K562 (cell line): ENCODE measurements around the gene NEK3. TPM values are rescaled to one million over a fixed set of nuclear protein-coding genes. Genes with fewer than 3 reads are reported as not detected.

Experiments
- CCNT2 ChIP-seq: IDR thresholded peaks from 2 replicates; pipeline ENCODE4 v1.6.1; 2011; ENCODE audit warnings: borderline replicate concordance, low read depth, mild to moderate bottlenecking, moderate library complexity, mixed read lengths, low read length; ENCODE audit not compliant: insufficient read length; ENCODE audit errors: extremely low read depth
- EGR1 ChIP-seq: fragments of 450-650 bp; conservative IDR thresholded peaks from 2 replicates; pipeline ENCODE4 v1.6.1; 2017; ENCODE audit warnings: mild to moderate bottlenecking
- ESRRB ChIP-seq: fragments of 250-450 bp; sonication (Bioruptor Pico); IDR thresholded peaks from 2 replicates; pipeline ENCODE4 v1.5.0; 2020; ENCODE audit warnings: mild to moderate bottlenecking, moderate library complexity, borderline replicate concordance
- ETS1 ChIP-seq: conservative IDR thresholded peaks from 2 replicates; pipeline ENCODE4 v1.6.1; 2011; ENCODE audit warnings: low read depth, mild to moderate bottlenecking, low read length; ENCODE audit not compliant: control insufficient read depth
- ETV5 ChIP-seq: sonication (generic); formaldehyde crosslinking; IDR thresholded peaks from 2 replicates; pipeline ENCODE4 v1.4.0; 2020; ENCODE audit warnings: low read depth, mild to moderate bottlenecking, missing genetic modification reagents
- FIP1L1 ChIP-seq: fragments of 200-400 bp; formaldehyde crosslinking; IDR thresholded peaks from 2 replicates; pipeline ENCODE4 v1.6.1; 2018; ENCODE audit warnings: mild to moderate bottlenecking, low read depth, low read length; ENCODE audit not compliant: poor library complexity, severe bottlenecking
- HSF4 ChIP-seq: fragments of 250-450 bp; sonication (Bioruptor Pico); IDR thresholded peaks from 2 replicates; pipeline ENCODE4 v2.1.2; 2022; ENCODE audit warnings: mild to moderate bottlenecking, moderate library complexity, borderline replicate concordance
- L3MBTL2 ChIP-seq: fragments of 450-650 bp; IDR thresholded peaks from 2 replicates; pipeline ENCODE4 v1.6.1; 2016; ENCODE audit warnings: mild to moderate bottlenecking, moderate library complexity
- MAZ ChIP-seq, 2 experiments: fragments of 450-650 bp in 1 of 2; sonication (generic) in 1 of 2; formaldehyde crosslinking; IDR thresholded peaks in 1 of 2; conservative IDR thresholded peaks in 1 of 2; 2 replicates each; pipeline versions ENCODE4 v1.4.0 to v1.5.0; 2020; ENCODE audit warnings: mild to moderate bottlenecking in 1 of 2, missing genetic modification reagents in 1 of 2
- POLR2G ChIP-seq: fragments of 200-400 bp; formaldehyde crosslinking; IDR thresholded peaks from 2 replicates; pipeline ENCODE4 v1.6.1; 2017; ENCODE audit warnings: low read depth, mild to moderate bottlenecking, antibody characterized with exemption, low read length, moderate library complexity
- RAD21 ChIP-seq, 2 experiments: fragments of 250-450 bp in 1 of 2; fragments of 450-650 bp in 1 of 2; sonication (Bioruptor Pico) in 1 of 2; formaldehyde crosslinking in 1 of 2; IDR thresholded peaks in 1 of 2; conservative IDR thresholded peaks in 1 of 2; 2 replicates each; pipeline versions ENCODE4 v1.4.0 to v1.8.0; 2020 to 2022; ENCODE audit warnings: mild to moderate bottlenecking in 2 of 2, moderate library complexity in 1 of 2
- SP2 ChIP-seq: IDR thresholded peaks from 2 replicates; pipeline ENCODE4 v1.6.1; 2011; ENCODE audit warnings: mild to moderate bottlenecking, low read depth, low read length, moderate library complexity; ENCODE audit not compliant: poor library complexity, severe bottlenecking; ENCODE audit errors: extremely low read depth
- TFAP4 ChIP-seq: sonication (generic); formaldehyde crosslinking; IDR thresholded peaks from 2 replicates; pipeline ENCODE4 v1.8.0; 2022; ENCODE audit warnings: missing genetic modification reagents, mild to moderate bottlenecking, moderate library complexity, borderline replicate concordance
- ZFX ChIP-seq: sonication (generic); formaldehyde crosslinking; IDR thresholded peaks from 2 replicates; pipeline ENCODE4 v1.8.0; 2022; ENCODE audit warnings: mild to moderate bottlenecking, missing genetic modification reagents, moderate library complexity
- polyA plus RNA-seq, 8 experiments: library from polyadenylated mRNA; depleted of rRNA in 4 of 8; stranded (reverse) in 5 of 8; unstranded in 3 of 8; fragments of >200 nt; fragmentation: Nextera tagmentation in 2 of 8; fragmentation: Illumina TruSeq in 1 of 8; extraction: Ambion mirVana in 2 of 8; extraction: Trizol in 1 of 8; gene quantifications; 2 replicates each; pipeline versions ENCODE4 v1.2.1 to v1.2.3, GENCODE V29; 2011 to 2014; ENCODE audit warnings: inconsistent platforms in 1 of 8, missing spikeins in 1 of 8
- total RNA-seq, 7 experiments: library from RNA; depleted of rRNA in 6 of 7; stranded (reverse); fragments of >200 nt in 6 of 7; fragmentation: Illumina TruSeq in 2 of 7; extraction: Trizol in 2 of 7; gene quantifications; 2 replicates each; pipeline versions ENCODE4 v1.2.1 to v1.2.3, GENCODE V29; 2011 to 2021; ENCODE audit warnings: low replicate concordance in 1 of 7
- TF ChIP-seq, protein P1 (sequence below): fragments of 450-650 bp; IDR thresholded peaks from 2 replicates; pipeline ENCODE4 v1.6.1; 2016; ENCODE audit warnings: borderline replicate concordance

NEK3 gene
- total and polyA plus RNA-seq, 9 of the 15 experiments (the other 6 are each of a cell fraction or from before 2014, with no cell fraction given): 6.2 to 11.0 (median 9.3) TPM

DNA sequence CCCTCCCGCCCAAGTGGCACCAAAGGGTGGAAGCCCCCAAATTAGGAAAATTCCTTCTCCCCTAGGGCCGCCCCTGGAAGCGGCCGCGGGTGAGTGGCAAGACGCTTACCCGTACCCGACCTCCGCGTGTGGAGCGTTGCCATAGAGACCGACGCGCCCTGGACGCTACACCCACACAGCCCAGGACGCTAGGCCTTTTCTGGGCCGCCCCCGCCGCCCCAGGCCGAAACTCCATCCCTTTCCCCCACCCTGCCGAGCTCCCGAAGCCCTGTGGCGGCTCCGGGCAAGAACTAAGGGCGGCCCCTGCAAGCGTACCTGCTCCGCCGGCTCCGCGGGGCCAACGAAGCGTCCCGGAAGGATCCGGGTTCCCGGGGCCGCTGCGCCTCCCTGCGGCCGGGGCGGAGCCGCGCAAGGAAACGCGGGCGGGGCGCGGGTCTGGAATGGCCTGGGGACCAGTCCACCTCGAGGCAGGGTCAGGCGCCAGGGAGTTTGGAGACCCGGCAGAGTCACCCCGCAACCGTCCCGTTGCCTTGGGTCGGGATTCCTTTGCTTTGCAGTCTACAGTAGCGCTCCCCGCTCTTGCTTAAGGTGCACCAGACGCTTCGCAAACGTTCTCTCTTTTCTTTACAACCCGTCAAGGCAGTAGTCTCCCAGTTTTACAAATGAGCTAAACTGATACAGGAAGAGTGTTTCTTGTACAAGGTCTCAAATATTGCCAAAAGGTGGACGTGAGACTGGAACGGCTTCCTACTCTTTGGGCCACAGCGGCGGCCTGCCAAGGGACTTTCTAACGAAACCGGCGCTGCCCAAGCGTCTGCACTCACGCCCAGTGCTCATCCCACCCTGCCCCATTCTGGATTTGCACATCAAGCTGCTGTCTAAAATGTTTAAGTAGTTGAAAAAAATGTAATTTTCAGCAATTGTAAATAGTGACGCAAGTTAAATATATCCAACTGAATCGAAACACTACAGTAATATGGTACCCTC lies 30.4 kb downstream of the NEK3 start, which contains the start of gene NEK5 (continued):
- TF ChIP-seq TFAP4: peak; percentile 39; the same call in 1 of the 2 replicates
- no peak for TF ChIP-seq HSF4
- TF ChIP-seq ZFX: peak; percentile 61
- 0 out of 2 replicates have a peak, but pooled peaks have one; percentile 21 for TF ChIP-seq ETS1
- TF ChIP-seq EGR1: peak; percentile 87
- TF ChIP-seq ETV5 (CRISPR knock-in tag): peak; percentile 61
- TF ChIP-seq CCNT2: peak; percentile 48
- TF ChIP-seq, protein P1, sequence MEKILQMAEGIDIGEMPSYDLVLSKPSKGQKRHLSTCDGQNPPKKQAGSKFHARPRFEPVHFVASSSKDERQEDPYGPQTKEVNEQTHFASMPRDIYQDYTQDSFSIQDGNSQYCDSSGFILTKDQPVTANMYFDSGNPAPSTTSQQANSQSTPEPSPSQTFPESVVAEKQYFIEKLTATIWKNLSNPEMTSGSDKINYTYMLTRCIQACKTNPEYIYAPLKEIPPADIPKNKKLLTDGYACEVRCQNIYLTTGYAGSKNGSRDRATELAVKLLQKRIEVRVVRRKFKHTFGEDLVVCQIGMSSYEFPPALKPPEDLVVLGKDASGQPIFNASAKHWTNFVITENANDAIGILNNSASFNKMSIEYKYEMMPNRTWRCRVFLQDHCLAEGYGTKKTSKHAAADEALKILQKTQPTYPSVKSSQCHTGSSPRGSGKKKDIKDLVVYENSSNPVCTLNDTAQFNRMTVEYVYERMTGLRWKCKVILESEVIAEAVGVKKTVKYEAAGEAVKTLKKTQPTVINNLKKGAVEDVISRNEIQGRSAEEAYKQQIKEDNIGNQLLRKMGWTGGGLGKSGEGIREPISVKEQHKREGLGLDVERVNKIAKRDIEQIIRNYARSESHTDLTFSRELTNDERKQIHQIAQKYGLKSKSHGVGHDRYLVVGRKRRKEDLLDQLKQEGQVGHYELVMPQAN: peak; percentile 91
- peak; percentile 81 to 86 for TF ChIP-seq MAZ (CRISPR knock-in tag; conservative IDR thresholded peaks at IDR 0.05 in 1 of 2, IDR thresholded peaks at IDR 0.05 in 1 of 2)
- peak; percentile 61 for TF ChIP-seq FIP1L1
- no peak for TF ChIP-seq SP2
- TF ChIP-seq RAD21 (CRISPR knock-in tag; conservative IDR thresholded peaks at IDR 0.05 in 1 of 2, IDR thresholded peaks at IDR 0.05 in 1 of 2): peak; percentile 79 to 84
- TF ChIP-seq L3MBTL2: 0 out of 2 replicates have a peak, but pooled peaks have one; percentile 16
- TF ChIP-seq ESRRB (CRISPR knock-in tag): no peak
- peak; percentile 36; the same call in 1 of the 2 replicates for TF ChIP-seq POLR2G
